Measurements from ENCODE around the gene FAM228A.

FAM228A gene

DNA sequence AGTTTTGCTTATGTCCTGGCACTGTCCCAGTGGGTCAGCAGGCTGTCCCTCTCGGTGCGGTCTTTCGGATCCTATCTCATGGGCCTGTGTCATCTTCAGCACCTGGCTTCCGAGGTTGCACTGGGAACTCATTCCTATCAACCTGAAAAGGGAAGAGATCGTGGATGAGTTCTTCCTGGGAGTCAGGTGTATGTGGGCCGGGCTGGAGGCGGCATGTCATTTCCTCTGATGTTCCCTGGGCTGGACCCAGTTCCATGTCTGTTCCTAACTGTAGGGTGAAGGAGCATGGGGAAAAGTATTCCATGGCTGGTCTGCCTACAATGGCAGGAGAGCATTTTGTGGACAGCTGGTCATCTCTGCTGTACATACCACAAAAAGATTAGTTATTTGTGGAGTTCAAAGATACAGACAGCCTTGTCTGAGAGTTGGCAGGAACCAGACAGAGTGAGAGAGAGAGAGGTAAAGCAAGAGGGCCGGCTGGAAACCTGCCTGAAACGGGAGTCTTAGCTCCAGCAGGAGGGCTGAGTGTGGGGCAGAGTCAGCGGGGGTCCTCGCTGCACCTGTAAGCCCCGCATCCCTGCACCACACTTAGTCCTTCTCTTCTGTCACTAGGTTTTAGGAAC is 25.2 kb downstream of the FAM228A start:
- no peaks in the 10 kb centered on the region for H3K4me1 ChIP-seq (ENCODE audit: low read depth, poor library complexity, severe bottlenecking)
- no peaks in the 10 kb centered on the region for H3K79me2 ChIP-seq (ENCODE audit: insufficient read depth, low read depth)
- no peaks in the 10 kb centered on the region for H3K36me3 ChIP-seq (ENCODE audit: insufficient read depth)
- H3K4me3 ChIP-seq (IDR thresholded peaks at IDR 0.05; ENCODE audit: insufficient read depth, low read depth, low read length): no peak overlapping the region
- H3K27me3 ChIP-seq (ENCODE audit: insufficient read depth, low read depth): no peaks in the 10 kb centered on the region
- TF ChIP-seq, protein P1, sequence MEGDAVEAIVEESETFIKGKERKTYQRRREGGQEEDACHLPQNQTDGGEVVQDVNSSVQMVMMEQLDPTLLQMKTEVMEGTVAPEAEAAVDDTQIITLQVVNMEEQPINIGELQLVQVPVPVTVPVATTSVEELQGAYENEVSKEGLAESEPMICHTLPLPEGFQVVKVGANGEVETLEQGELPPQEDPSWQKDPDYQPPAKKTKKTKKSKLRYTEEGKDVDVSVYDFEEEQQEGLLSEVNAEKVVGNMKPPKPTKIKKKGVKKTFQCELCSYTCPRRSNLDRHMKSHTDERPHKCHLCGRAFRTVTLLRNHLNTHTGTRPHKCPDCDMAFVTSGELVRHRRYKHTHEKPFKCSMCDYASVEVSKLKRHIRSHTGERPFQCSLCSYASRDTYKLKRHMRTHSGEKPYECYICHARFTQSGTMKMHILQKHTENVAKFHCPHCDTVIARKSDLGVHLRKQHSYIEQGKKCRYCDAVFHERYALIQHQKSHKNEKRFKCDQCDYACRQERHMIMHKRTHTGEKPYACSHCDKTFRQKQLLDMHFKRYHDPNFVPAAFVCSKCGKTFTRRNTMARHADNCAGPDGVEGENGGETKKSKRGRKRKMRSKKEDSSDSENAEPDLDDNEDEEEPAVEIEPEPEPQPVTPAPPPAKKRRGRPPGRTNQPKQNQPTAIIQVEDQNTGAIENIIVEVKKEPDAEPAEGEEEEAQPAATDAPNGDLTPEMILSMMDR (conservative IDR thresholded peaks at IDR 0.05; ENCODE audit: low read depth, low read length): no peak
- H3K27ac ChIP-seq: no peak overlapping the region
- no peaks in the 10 kb centered on the region for H4K20me1 ChIP-seq (ENCODE audit: insufficient read depth)
- H3K9ac ChIP-seq: no peak overlapping the region
- H2AFZ ChIP-seq (ENCODE audit: low read depth): no peak overlapping the region
- H3K4me2 ChIP-seq: no peak overlapping the region

DNA sequence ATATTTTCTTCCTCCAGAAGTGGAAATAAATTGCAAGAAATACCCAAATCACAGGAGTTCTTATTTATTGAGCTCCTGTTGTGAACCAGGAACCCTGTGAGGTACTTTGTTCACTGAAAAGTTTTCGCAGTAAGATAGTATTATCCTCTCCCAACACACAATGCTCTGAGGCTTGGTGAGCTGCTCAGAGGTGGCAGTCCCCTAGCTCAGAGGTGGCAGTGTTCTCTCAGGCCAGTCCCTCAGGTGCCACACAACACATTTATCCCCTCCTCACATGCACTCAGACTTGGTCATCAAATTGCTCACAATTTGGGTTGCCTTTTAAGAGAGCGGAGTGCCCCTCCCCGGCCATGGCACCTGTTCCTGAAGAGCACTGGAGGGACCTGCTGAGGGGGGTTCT is 25.9 kb downstream of the FAM228A start:
- Histone ChIP-seq H3K79me2 (ENCODE audit: insufficient read depth, low read depth) (no peaks in the 10 kb centered on the region), H3K4me2 (no peak overlapping the region), H3K27me3 (ENCODE audit: insufficient read depth, low read depth) (no peaks in the 10 kb centered on the region), H2AFZ (ENCODE audit: low read depth) (no peak overlapping the region), H3K4me1 (ENCODE audit: low read depth, poor library complexity, severe bottlenecking) (no peaks in the 10 kb centered on the region), H3K4me3 (IDR thresholded peaks at IDR 0.05; ENCODE audit: insufficient read depth, low read depth, low read length) (no peak overlapping the region), H3K9ac (no peak overlapping the region), H3K27ac (no peak overlapping the region), H4K20me1 (ENCODE audit: insufficient read depth) (no peaks in the 10 kb centered on the region), H3K36me3 (ENCODE audit: insufficient read depth) (no peaks in the 10 kb centered on the region)
- TF ChIP-seq, protein P1 (conservative IDR thresholded peaks at IDR 0.05; ENCODE audit: low read depth, low read length): no peak

DNA sequence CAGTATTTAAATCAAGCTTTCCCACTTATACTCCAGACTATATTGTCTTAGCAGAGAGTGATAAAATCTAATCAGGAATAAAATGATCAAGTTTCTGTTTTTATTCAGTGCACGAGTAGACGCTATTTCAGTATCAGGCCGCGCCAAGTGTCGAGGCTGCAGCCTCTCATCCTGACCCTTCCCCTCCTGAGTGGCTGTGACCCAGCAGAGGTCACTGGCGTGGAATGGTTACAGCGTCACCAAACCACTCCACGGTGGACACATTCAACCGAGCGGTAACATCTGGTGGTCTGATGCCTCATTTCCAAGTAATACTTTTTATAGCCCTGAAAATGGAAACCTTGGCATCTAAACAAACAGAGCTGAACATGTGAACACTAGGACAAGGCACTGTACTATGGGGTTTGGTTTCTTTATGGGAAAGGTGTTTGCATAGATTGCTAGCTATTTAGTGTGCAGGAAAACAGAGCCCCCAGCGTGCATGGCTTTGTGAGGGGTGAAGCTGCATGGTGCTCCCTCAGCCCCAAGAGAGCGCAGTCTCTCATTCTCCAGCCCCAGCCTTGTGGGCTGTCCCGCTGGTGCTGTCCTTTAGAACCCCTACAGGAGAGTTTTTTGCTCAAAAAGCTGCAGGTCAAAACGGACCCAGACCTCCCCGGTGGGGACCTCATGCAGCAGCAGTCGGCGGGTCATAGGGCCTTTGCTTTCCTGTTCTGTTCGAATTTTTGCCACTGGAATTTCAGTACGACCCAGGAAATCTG is 28.4 kb downstream of the FAM228A start:
- no peak overlapping the region for H2AFZ ChIP-seq (ENCODE audit: low read depth)
- no peak overlapping the region for H3K9ac ChIP-seq
- H3K36me3 ChIP-seq (ENCODE audit: insufficient read depth): no peaks in the 10 kb centered on the region
- no peak overlapping the region for H3K4me2 ChIP-seq
- H3K27me3 ChIP-seq (ENCODE audit: insufficient read depth, low read depth): no peaks in the 10 kb centered on the region
- no peaks in the 10 kb centered on the region for H3K4me1 ChIP-seq (ENCODE audit: low read depth, poor library complexity, severe bottlenecking)
- no peaks in the 10 kb centered on the region for H3K79me2 ChIP-seq (ENCODE audit: insufficient read depth, low read depth)
- no peak overlapping the region for H3K27ac ChIP-seq
- TF ChIP-seq, protein P1 (conservative IDR thresholded peaks at IDR 0.05; ENCODE audit: low read depth, low read length): no peak
- no peak overlapping the region for H3K4me3 ChIP-seq (IDR thresholded peaks at IDR 0.05; ENCODE audit: insufficient read depth, low read depth, low read length)
- no peaks in the 10 kb centered on the region for H4K20me1 ChIP-seq (ENCODE audit: insufficient read depth)

DNA sequence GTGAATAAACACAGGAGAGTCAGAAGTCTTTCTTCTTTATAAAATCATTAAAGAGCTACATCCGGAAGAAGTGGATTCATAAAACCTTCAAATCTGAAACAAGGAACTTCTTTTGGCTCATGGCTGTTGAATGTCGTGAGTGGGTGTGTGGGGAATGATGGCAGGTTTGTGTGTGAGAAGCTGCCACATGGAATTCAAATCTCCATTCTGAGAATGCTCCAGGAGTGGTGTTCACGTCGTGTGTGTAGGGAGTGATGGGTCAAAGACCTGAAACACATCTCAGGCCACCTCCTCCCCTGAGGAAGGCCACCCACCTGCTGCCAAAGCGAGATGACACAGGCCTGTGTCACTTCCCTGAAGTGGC is 28.9 kb downstream of the FAM228A start:
- H4K20me1 ChIP-seq (ENCODE audit: insufficient read depth): no peaks in the 10 kb centered on the region
- no peak overlapping the region for H3K4me3 ChIP-seq (IDR thresholded peaks at IDR 0.05; ENCODE audit: insufficient read depth, low read depth, low read length)
- H3K27me3 ChIP-seq (ENCODE audit: insufficient read depth, low read depth): no peaks in the 10 kb centered on the region
- no peak overlapping the region for H3K27ac ChIP-seq
- no peaks in the 10 kb centered on the region for H3K79me2 ChIP-seq (ENCODE audit: insufficient read depth, low read depth)
- no peak overlapping the region for H2AFZ ChIP-seq (ENCODE audit: low read depth)
- H3K9ac ChIP-seq: no peak overlapping the region
- no peak overlapping the region for H3K4me2 ChIP-seq
- no peaks in the 10 kb centered on the region for H3K4me1 ChIP-seq (ENCODE audit: low read depth, poor library complexity, severe bottlenecking)
- TF ChIP-seq, protein P1 (conservative IDR thresholded peaks at IDR 0.05; ENCODE audit: low read depth, low read length): no peak
- no peaks in the 10 kb centered on the region for H3K36me3 ChIP-seq (ENCODE audit: insufficient read depth)
